Panc1 (cell line): ENCODE measurements around the gene SF3B2.

Experiments
- CTCF ChIP-seq: fragments of 450-650 bp; IDR thresholded peaks from 2 replicates; pipeline ENCODE4 v1.5.1; 2017; ENCODE audit warnings: mild to moderate bottlenecking
- REST ChIP-seq, 2 experiments: IDR thresholded peaks; 2 replicates each; pipeline ENCODE4 v1.6.1; 2011 to 2012; ENCODE audit warnings: low read depth in 2 of 2, control low read depth in 1 of 2, low read length in 1 of 2, mild to moderate bottlenecking in 1 of 2, moderate library complexity in 1 of 2; ENCODE audit not compliant: insufficient read depth in 1 of 2
- SIN3A ChIP-seq: IDR thresholded peaks from 2 replicates; pipeline ENCODE4 v1.6.1; 2012; ENCODE audit warnings: low read depth, mild to moderate bottlenecking, low read length, moderate library complexity, borderline replicate concordance; ENCODE audit not compliant: insufficient read depth

DNA sequence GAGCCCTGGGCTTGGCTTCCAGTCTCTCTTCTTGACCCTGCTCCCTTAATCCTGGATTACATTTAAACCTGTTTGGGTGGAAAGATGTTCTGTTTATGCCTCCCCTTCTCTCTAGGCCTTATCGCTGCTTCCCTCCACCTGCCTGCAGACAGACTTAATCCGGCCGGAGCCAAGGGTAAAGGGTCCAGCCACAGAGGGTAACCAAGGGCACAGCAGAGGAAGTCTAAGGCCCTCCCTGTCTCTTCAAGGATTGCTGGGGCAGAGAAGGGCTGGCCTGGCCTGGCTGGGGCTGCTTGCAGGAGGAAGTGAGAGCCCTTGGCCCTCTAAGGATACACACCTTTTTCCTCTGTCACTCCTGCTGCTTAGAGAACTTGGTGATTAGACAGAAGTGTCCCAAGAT, 5.3 kb upstream of the SF3B2 start:
- TF ChIP-seq CTCF, result no peak
- no peak for TF ChIP-seq REST (IDR thresholded peaks at IDR 0.05; ENCODE audit: insufficient read depth in 1 of 2, low read depth in 2 of 2, low read length in 1 of 2)
- no peak for TF ChIP-seq SIN3A
